GM21423 (cell line): ENCODE measurements around the gene WFS1.

ENCODE experiments used
- ATAC-seq: cut with Tn5 transposase; IDR thresholded peaks from one replicate; pipeline ENCODE4 v1.9.1; 2021; ENCODE audit warnings: mild to moderate bottlenecking, moderate library complexity; ENCODE audit not compliant: unreplicated experiment

WFS1 gene

GRCh38 chr4:6352031-6352692 is 82.5 kb downstream of the WFS1 start:
- ATAC-seq, result no peak
